CD8-positive, alpha-beta memory T cell (primary cell): ENCODE measurements around the gene FUOM. TPM values are rescaled to one million over a fixed set of nuclear protein-coding genes. Genes with fewer than 3 reads are reported as not detected.
"Not testable (repeated sequence)": the region's sequence is repeated elsewhere in the genome, so short reads cannot be mapped to it uniquely, and the experiment has no call there.

Source experiments
- CTCF ChIA-PET: fragments of 350-600 bp; sonication (Branson Sonifier 250); formaldehyde crosslinking; loops from one replicate; lab custom pipeline; 2021; ENCODE audit warnings: antibody characterized with exemption; lab: Charles Lee
- POLR2A ChIA-PET: fragments of 350-600 bp; sonication (Branson Sonifier 250); formaldehyde crosslinking; loops from one replicate; lab custom pipeline; 2021; ENCODE audit warnings: antibody characterized with exemption; lab: Charles Lee
- DNase-seq, 5 donors: peaks; one replicate each; pipeline versions ENCODE4 v3.0.0 to v3.0.0-alpha.2; 2020 to 2022; ENCODE audit warnings: mixed read lengths in 1 of 5
- H3K27ac ChIP-seq: one replicate; pipeline ENCODE4 v1.7.0; 2013; ENCODE audit warnings: low read depth, mild to moderate bottlenecking, low read length, moderate library complexity
- H3K27me3 ChIP-seq: 2 replicates; pipeline ENCODE4 v1.7.0; 2013; ENCODE audit warnings: low read length, mild to moderate bottlenecking; ENCODE audit not compliant: insufficient read depth, poor library complexity, severe bottlenecking
- H3K36me3 ChIP-seq: 2 replicates; pipeline ENCODE4 v1.7.0; 2013; ENCODE audit warnings: mild to moderate bottlenecking, low read length, moderate library complexity; ENCODE audit not compliant: insufficient read depth
- H3K4me1 ChIP-seq: 2 replicates; pipeline ENCODE4 v1.7.0; 2013; ENCODE audit warnings: mild to moderate bottlenecking, low read length, moderate library complexity; ENCODE audit not compliant: insufficient read depth
- H3K4me3 ChIP-seq: 2 replicates; pipeline ENCODE4 v1.7.0; 2013; ENCODE audit warnings: mild to moderate bottlenecking, low read length
- H3K9me3 ChIP-seq: 2 replicates; pipeline ENCODE4 v1.7.0; 2013; ENCODE audit warnings: mild to moderate bottlenecking, low read length
- H3K27ac Mint-ChIP-seq, 8 donors: one replicate each; pipeline ENCODE4 v1.8.0; 2020 to 2021; ENCODE audit warnings: mixed read lengths in 8 of 8, mild to moderate bottlenecking in 6 of 8, inconsistent platforms in 3 of 8, moderate library complexity in 3 of 8
- H3K27me3 Mint-ChIP-seq, 2 donors: one replicate each; pipeline ENCODE4 v1.8.0; 2020 to 2021; ENCODE audit warnings: mixed read lengths in 2 of 2, mild to moderate bottlenecking in 1 of 2, moderate library complexity in 1 of 2
- H3K36me3 Mint-ChIP-seq, 3 donors: one replicate each; pipeline ENCODE4 v1.8.0; 2020 to 2021; ENCODE audit warnings: mixed read lengths in 3 of 3, inconsistent platforms in 1 of 3, mild to moderate bottlenecking in 1 of 3
- H3K4me1 Mint-ChIP-seq, 3 donors: one replicate each; pipeline ENCODE4 v1.8.0; 2020 to 2021; ENCODE audit warnings: mixed read lengths in 3 of 3, inconsistent platforms in 1 of 3, mild to moderate bottlenecking in 1 of 3
- H3K4me3 Mint-ChIP-seq, 7 donors: one replicate each; pipeline ENCODE4 v1.8.0; 2020 to 2021; ENCODE audit warnings: mixed read lengths in 7 of 7, mild to moderate bottlenecking in 6 of 7, moderate library complexity in 4 of 7, inconsistent platforms in 2 of 7
- H3K9me3 Mint-ChIP-seq, 5 donors: one replicate each; pipeline ENCODE4 v1.8.0; 2020 to 2022; ENCODE audit warnings: mixed read lengths in 5 of 5, mild to moderate bottlenecking in 3 of 5, moderate library complexity in 2 of 5, inconsistent platforms in 1 of 5
- polyA plus RNA-seq: library from polyadenylated mRNA; unstranded; fragments of 300-500 nt; fragmentation: Illumina TruSeq; gene quantifications from one replicate; pipeline ENCODE4 v1.2.3, GENCODE V29; 2021
- total RNA-seq, 2 experiments: library from RNA; stranded (reverse); gene quantifications; one replicate each; pipeline ENCODE4 v1.2.3, GENCODE V29; 2021

The FUOM gene
- total and polyA plus RNA-seq, 3 experiments from 2014 or later: 22.9 to 39.8 (median 34.6) TPM

DNA sequence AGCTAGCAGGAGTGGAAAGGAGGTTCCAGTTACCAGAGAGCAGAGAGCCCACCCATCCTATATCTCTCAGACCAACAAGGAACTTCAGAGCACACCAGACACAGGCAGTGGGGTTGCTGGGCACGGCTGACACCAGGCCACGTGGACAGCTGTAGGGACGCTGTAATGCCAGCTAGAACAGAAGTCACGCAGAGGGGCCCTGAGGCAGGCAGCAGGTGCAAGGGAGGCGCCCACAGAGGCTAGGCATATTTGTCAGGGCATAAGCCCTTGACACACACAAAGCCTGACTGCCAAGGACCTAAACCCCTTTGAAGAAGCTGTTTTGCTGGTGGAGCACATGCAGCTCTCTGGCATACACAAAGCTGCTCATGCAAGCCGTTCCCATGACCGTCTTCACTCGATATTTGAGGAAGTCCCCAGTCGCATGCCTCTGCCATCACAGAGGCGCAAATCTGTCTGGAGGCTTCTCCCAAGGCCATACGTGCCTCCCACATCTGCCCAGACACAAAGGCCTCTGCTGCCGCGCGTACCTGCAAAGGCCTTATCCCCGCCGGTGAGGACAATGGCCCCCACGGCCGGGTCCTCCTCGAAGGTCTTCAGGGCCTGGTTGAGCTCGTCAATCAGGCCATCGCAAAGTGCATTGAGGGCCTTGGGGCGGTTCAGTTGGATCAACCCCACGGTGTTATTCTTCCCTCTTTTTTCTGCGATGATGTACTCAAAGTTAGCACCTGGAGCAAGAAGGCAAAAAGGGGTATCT lies 12.4 kb upstream of the FUOM start:
- peak overlapping the region in 3 of 7 donors; percentile 12 to 67 (median 22) for H3K4me3 Mint-ChIP-seq
- H3K4me1 ChIP-seq: peaks cover 5% of the 10 kb centered on the region
- H3K27ac Mint-ChIP-seq: peak overlapping the region in 1 of 8 donors; percentile 42
- H3K36me3 ChIP-seq: peaks cover 10% of the 10 kb centered on the region
- peaks cover 0 to 48% (median 6%) of the 10 kb centered on the region in 3 donors for H3K36me3 Mint-ChIP-seq
- DNase-seq: no peak
- no peak overlapping the region for H3K27ac ChIP-seq
- peaks cover 0 to 1% of the 10 kb centered on the region in 2 donors for H3K27me3 Mint-ChIP-seq
- H3K4me3 ChIP-seq: no peak overlapping the region
- ChIA-PET POLR2A (no interaction called here), CTCF (interaction anchor here (1.3 kb wide), 1 partner anchor 9 kb away, joined by 3 read pairs; no protein-coding TSS in a partner anchor)
- H3K27me3 ChIP-seq: no peaks in the 10 kb centered on the region
- no peaks in the 10 kb centered on the region for H3K9me3 Mint-ChIP-seq
- H3K4me1 Mint-ChIP-seq: peaks cover 5 to 15% (median 8%) of the 10 kb centered on the region in 3 donors
- no peaks in the 10 kb centered on the region for H3K9me3 ChIP-seq

DNA sequence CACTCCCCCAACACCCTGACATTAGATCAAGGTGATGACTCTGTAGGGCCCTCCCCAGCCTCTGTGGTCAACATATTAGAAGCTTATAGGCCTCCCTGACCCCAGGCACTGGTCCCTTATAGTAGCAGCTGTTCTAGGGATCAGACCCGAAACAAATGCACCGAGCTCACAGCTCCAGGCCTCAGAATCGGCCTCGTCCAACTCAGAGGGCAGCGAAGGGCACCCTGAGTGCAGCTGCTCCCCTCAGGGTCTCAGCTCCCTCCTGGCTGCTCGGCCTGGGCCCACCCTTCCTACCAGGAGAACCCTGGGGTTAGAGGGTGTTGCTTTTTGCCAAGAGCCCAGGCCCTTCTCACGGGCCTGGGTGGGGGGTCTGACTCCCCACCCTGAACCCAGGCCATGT lies 10.3 kb upstream of the FUOM start:
- peaks cover 0 to 60% (median 10%) of the 10 kb centered on the region in 3 donors for H3K36me3 Mint-ChIP-seq
- POLR2A ChIA-PET: no interaction called here
- CTCF ChIA-PET: no interaction called here

DNA sequence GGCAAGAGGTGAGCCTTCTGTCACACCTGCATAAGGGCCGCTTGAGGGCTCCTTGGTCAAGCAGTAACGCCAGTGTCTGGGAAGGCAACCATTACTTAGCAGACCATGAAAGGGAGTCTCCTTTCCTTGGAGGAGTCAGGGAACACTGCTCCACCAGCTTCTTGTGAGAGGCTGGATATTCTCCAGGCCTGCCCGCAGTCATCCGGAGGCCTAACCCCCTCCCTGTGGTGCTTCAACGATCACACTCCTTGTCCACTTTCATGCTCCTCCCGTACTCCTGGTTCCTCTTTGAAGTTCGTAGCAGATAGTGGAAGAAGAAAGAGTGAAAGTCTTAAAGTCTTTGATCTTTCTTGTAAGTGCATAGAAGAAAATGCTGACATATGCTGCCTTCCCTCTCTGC lies 9.6 kb upstream of the FUOM start:
- CTCF ChIA-PET: interaction anchor here (1.3 kb wide), 1 partner anchor 25 kb away, joined by 3 read pairs; no protein-coding TSS in a partner anchor
- H3K4me3 Mint-ChIP-seq, H3K27ac Mint-ChIP-seq, POLR2A ChIA-PET, H3K27ac ChIP-seq, H3K27me3 ChIP-seq, H3K36me3 ChIP-seq, DNase-seq, H3K27me3 Mint-ChIP-seq, H3K4me3 ChIP-seq, H3K9me3 ChIP-seq, H3K9me3 Mint-ChIP-seq, H3K4me1 Mint-ChIP-seq, H3K4me1 ChIP-seq: not testable (repeated sequence)
- peaks cover 0 to 67% (median 10%) of the 10 kb centered on the region in 3 donors for H3K36me3 Mint-ChIP-seq

More for the DNA sequence above, 10.3 kb upstream of the FUOM start:
- no peaks in the 10 kb centered on the region for H3K27me3 ChIP-seq
- Mint-ChIP-seq H3K4me3 (peak overlapping the region in 1 of 7 donors; percentile 56), H3K27ac (peak overlapping the region in 1 of 8 donors; percentile 6), H3K27me3 (no peaks in the 10 kb centered on the region), H3K4me1 (peaks cover 0 to 7% (median 4%) of the 10 kb centered on the region in 3 donors), H3K9me3 (no peaks in the 10 kb centered on the region)
- no peak for DNase-seq
- H3K4me3 ChIP-seq: no peak overlapping the region
- H3K27ac ChIP-seq: no peak overlapping the region
- H3K4me1 ChIP-seq: peaks cover 5% of the 10 kb centered on the region
- H3K9me3 ChIP-seq: no peaks in the 10 kb centered on the region
- H3K36me3 ChIP-seq: peaks cover 10% of the 10 kb centered on the region

DNA sequence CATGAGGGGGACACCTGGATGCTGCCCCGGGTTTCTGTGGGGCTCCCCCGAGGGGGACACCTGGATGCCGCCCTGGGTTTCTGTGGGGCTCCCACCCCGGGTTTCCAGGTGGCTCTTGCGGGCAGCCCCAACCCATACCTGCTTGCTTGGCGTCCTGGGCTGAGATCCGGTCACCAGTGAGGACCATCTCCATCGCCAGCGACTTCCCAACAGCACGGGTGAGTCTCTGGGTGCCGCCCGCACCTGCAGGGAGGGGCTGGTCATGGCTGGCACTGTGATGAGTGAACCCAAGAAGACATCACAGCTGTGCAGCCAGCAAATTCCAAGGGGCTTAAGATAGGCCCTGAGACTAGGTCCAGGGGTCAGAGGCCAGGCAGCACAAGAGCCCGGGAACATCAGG lies 8.9 kb upstream of the FUOM start:
- Mint-ChIP-seq H3K36me3 (peaks cover 6 to 74% (median 10%) of the 10 kb centered on the region in 3 donors), H3K4me3 (no peak overlapping the region), H3K4me1 (peaks cover 2 to 8% (median 6%) of the 10 kb centered on the region in 3 donors), H3K27me3 (no peaks in the 10 kb centered on the region), H3K9me3 (no peaks in the 10 kb centered on the region), H3K27ac (no peak overlapping the region)
- Histone ChIP-seq H3K4me3 (no peak overlapping the region), H3K27ac (no peak overlapping the region), H3K4me1 (no peaks in the 10 kb centered on the region), H3K9me3 (no peaks in the 10 kb centered on the region), H3K36me3 (peaks cover 10% of the 10 kb centered on the region), H3K27me3 (no peaks in the 10 kb centered on the region)
- ChIA-PET CTCF (interaction anchor here (1.3 kb wide), 1 partner anchor 26 kb away, joined by 3 read pairs; no protein-coding TSS in a partner anchor), POLR2A (no interaction called here)
- peak in 1 of 5 donors; percentile 33 for DNase-seq

DNA sequence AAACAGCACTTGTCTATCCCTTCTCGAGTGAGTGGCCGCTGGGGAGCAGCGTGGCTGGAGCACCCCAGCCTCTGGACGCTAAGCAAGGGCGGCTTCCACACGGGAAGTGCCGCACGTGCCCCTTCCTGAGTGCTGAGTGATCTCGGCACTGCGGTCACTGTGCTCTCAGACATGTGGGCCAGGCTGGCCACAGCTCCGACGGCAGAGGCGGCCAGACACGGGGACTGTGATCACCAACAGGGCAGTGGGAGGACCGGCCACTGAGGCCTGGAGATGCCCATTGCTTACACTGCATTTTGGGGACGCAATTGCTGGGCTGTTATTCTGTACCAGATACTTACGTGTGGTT lies 8.3 kb upstream of the FUOM start:
- Histone ChIP-seq H3K4me1 (no peaks in the 10 kb centered on the region), H3K27me3 (no peaks in the 10 kb centered on the region), H3K9me3 (no peaks in the 10 kb centered on the region), H3K4me3 (no peak overlapping the region), H3K36me3 (peaks cover 10% of the 10 kb centered on the region), H3K27ac (no peak overlapping the region)
- Mint-ChIP-seq H3K4me1 (peaks cover 4 to 12% (median 12%) of the 10 kb centered on the region in 3 donors), H3K36me3 (peaks cover 6 to 71% (median 10%) of the 10 kb centered on the region in 3 donors), H3K27me3 (no peaks in the 10 kb centered on the region), H3K9me3 (no peaks in the 10 kb centered on the region), H3K4me3 (no peak overlapping the region), H3K27ac (peak overlapping the region in 1 of 8 donors; percentile 30)
- CTCF ChIA-PET: no interaction called here
- POLR2A ChIA-PET: no interaction called here
- DNase-seq: no peak

DNA sequence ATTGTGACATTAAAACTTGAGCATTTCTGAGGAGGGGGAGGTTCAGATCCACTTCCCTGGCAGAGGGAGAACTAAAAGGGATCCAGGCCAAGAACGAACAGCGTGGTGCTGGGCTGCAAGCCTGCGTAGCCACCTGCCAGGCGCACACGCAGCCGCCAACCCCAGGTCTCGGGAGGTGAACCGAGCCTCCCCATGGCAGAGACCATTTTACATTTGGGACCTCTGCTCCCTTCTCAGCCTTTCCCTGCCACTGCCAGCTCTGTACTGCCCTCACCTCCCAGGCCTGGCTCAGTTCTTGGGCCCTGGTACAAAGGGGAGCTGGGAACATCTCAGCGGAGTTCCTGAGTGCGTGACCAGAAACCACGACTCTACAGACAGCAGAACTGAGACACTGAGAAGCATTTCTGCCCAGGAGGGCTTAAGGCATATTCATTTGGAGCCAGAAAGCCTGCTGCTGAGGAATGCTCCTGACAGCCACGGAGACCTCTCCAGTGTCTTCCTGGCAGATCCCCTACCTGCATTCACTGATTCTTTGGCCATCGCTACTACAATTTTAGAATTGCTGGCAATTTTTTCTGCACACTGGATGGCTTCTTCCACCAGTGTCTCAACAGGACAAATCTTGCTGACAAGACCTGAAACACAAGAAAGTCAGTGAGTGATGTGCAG lies 7.8 kb upstream of the FUOM start:
- DNase-seq: no peak
- Mint-ChIP-seq H3K27ac (no peak overlapping the region), H3K9me3 (no peaks in the 10 kb centered on the region), H3K36me3 (peaks cover 6 to 69% (median 9%) of the 10 kb centered on the region in 3 donors), H3K4me3 (no peak overlapping the region), H3K27me3 (no peaks in the 10 kb centered on the region), H3K4me1 (peaks cover 4 to 17% (median 17%) of the 10 kb centered on the region in 3 donors)
- no peaks in the 10 kb centered on the region for H3K9me3 ChIP-seq
- peaks cover 10% of the 10 kb centered on the region for H3K36me3 ChIP-seq
- H3K4me1 ChIP-seq: no peaks in the 10 kb centered on the region
- no peak overlapping the region for H3K27ac ChIP-seq
- POLR2A ChIA-PET: no interaction called here
- no peak overlapping the region for H3K4me3 ChIP-seq
- no peaks in the 10 kb centered on the region for H3K27me3 ChIP-seq
- CTCF ChIA-PET: no interaction called here

DNA sequence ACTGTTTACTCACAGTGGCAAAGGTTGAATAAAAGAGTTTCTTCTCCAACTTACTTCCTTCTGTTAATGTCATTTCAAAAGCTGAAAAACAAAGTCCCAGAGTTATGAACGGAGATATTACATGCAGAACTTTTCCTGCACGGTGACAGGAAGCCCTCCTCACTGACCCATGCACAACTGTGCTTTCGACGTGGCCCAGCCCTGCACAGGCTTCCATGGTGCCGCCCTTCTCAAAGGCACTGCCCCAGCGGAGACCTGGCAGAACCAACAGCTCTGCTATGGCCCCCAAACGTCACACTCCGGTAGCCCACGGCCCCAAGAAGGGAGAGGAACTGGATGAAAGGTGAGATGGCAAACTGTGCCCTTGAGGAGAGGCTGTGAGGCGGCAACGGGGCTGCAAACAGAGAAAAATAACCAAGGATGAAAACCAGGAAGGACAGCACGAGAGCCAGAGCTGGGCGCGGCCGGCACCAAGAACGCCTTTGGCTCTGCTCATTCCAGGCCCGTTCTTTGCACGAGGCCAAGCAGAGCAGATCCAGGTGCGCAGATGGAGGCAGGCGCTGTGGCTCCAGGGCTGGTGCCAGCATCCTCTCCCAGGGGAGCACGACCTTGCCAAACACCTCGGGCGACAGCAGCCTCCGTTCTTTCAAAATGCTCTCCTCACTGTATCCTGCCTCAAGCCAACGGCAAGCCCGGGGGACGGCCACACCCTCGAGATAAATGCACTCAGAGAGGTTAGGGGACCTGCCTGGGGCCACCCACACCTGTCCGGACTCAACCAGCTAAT lies 7.0 kb upstream of the FUOM start:
- no peaks in the 10 kb centered on the region for H3K9me3 ChIP-seq
- Mint-ChIP-seq H3K9me3 (no peaks in the 10 kb centered on the region), H3K27ac (peak overlapping the region in 2 of 8 donors; percentile 54 to 56), H3K4me3 (no peak overlapping the region), H3K4me1 (peaks cover 6 to 25% (median 24%) of the 10 kb centered on the region in 3 donors), H3K27me3 (no peaks in the 10 kb centered on the region), H3K36me3 (peaks cover 6 to 61% (median 8%) of the 10 kb centered on the region in 3 donors)
- peaks cover 10% of the 10 kb centered on the region for H3K36me3 ChIP-seq
- no peak overlapping the region for H3K27ac ChIP-seq
- CTCF ChIA-PET: no interaction called here
- POLR2A ChIA-PET: no interaction called here
- H3K27me3 ChIP-seq: no peaks in the 10 kb centered on the region
- no peak for DNase-seq
- H3K4me1 ChIP-seq: no peaks in the 10 kb centered on the region
- no peak overlapping the region for H3K4me3 ChIP-seq
